HEK293 (cell line): ENCODE results near the gene GIT1.
A peak's percentile ranks its signal among the peaks of the same experiment; 100 is the strongest.

Experiments used
- ELK4 ChIP-seq: IDR thresholded peaks from 2 replicates; pipeline ENCODE4 v1.6.1; 2011; ENCODE audit warnings: mild to moderate bottlenecking, low read depth, low read length, borderline replicate concordance
- GFI1B ChIP-seq: fragments of 450-650 bp; formaldehyde crosslinking; IDR thresholded peaks from 2 replicates; pipeline ENCODE4 v1.5.1; 2016; ENCODE audit warnings: missing biosample characterization, missing genetic modification characterization
- GLI2 ChIP-seq: fragments of 450-650 bp; formaldehyde crosslinking; IDR thresholded peaks from 2 replicates; pipeline ENCODE4; 2017; ENCODE audit warnings: missing biosample characterization, missing genetic modification characterization, low read depth, borderline replicate concordance
- GLIS1 ChIP-seq: fragments of 450-650 bp; formaldehyde crosslinking; IDR thresholded peaks from 2 replicates; pipeline ENCODE4 v1.5.1; 2016; ENCODE audit warnings: missing biosample characterization, missing genetic modification characterization
- HOXD13 ChIP-seq: sonication (generic); formaldehyde crosslinking; IDR thresholded peaks from 2 replicates; pipeline ENCODE4 v1.8.0; 2022; ENCODE audit warnings: missing genetic modification reagents, borderline replicate concordance
- IKZF3 ChIP-seq: fragments of 450-650 bp; IDR thresholded peaks from 2 replicates; pipeline ENCODE4 v1.5.0; 2018; ENCODE audit warnings: missing biosample characterization, mild to moderate bottlenecking, missing genetic modification characterization, moderate library complexity
- KLF16 ChIP-seq: fragments of 450-650 bp; formaldehyde crosslinking; IDR thresholded peaks from 2 replicates; pipeline ENCODE4 v1.5.1; 2017; ENCODE audit warnings: missing biosample characterization, missing genetic modification characterization
- PRDM1 ChIP-seq: fragments of 450-650 bp; formaldehyde crosslinking; IDR thresholded peaks from 2 replicates; pipeline ENCODE4; 2016; ENCODE audit warnings: missing biosample characterization, missing genetic modification characterization
- PRDM10 ChIP-seq: fragments of 450-650 bp; formaldehyde crosslinking; IDR thresholded peaks from 2 replicates; pipeline ENCODE4 v1.5.1; 2016; ENCODE audit warnings: missing biosample characterization, missing genetic modification characterization
- SP7 ChIP-seq: fragments of 450-650 bp; formaldehyde crosslinking; IDR thresholded peaks from 2 replicates; pipeline ENCODE4 v1.5.1; 2016; ENCODE audit warnings: missing biosample characterization, missing genetic modification characterization
- TSHZ1 ChIP-seq: fragments of 450-650 bp; formaldehyde crosslinking; IDR thresholded peaks from 2 replicates; pipeline ENCODE4 v1.5.1; 2016; ENCODE audit warnings: missing biosample characterization, missing genetic modification characterization, borderline replicate concordance
- YY2 ChIP-seq: fragments of 450-650 bp; formaldehyde crosslinking; IDR thresholded peaks from 2 replicates; pipeline ENCODE4 v1.5.1; 2016; ENCODE audit warnings: missing biosample characterization, missing genetic modification characterization
- ZBTB21 ChIP-seq: fragments of 450-650 bp; formaldehyde crosslinking; IDR thresholded peaks from 2 replicates; pipeline ENCODE4 v1.5.1; 2017; ENCODE audit warnings: missing biosample characterization, missing genetic modification characterization
- ZNF2 ChIP-seq: fragments of 450-650 bp; formaldehyde crosslinking; IDR thresholded peaks from 2 replicates; pipeline ENCODE4 v1.5.1; 2016; ENCODE audit warnings: missing biosample characterization, missing genetic modification characterization
- ZNF214 ChIP-seq: fragments of 450-650 bp; formaldehyde crosslinking; IDR thresholded peaks from 2 replicates; pipeline ENCODE4 v1.5.1; 2017; ENCODE audit warnings: missing biosample characterization, mild to moderate bottlenecking, missing genetic modification characterization, borderline replicate concordance
- ZNF221 ChIP-seq: fragments of 450-650 bp; formaldehyde crosslinking; IDR thresholded peaks from 2 replicates; pipeline ENCODE4 v1.5.1; 2017; ENCODE audit warnings: missing biosample characterization, missing genetic modification characterization, borderline replicate concordance
- ZNF292 ChIP-seq: fragments of 450-650 bp; formaldehyde crosslinking; IDR thresholded peaks from 2 replicates; pipeline ENCODE4 v1.5.1; 2016; ENCODE audit warnings: low read depth, missing biosample characterization, missing genetic modification characterization, borderline replicate concordance
- ZNF335 ChIP-seq: fragments of 450-650 bp; formaldehyde crosslinking; conservative IDR thresholded peaks from 2 replicates; pipeline ENCODE4 v1.5.1; 2016; ENCODE audit warnings: missing biosample characterization, missing genetic modification characterization
- ZNF391 ChIP-seq: fragments of 450-650 bp; formaldehyde crosslinking; IDR thresholded peaks from 2 replicates; pipeline ENCODE4 v1.5.1; 2016; ENCODE audit warnings: low read depth, missing biosample characterization, missing genetic modification characterization, borderline replicate concordance
- ZNF404 ChIP-seq: fragments of 450-650 bp; formaldehyde crosslinking; IDR thresholded peaks from 2 replicates; pipeline ENCODE4 v1.5.1; 2017; ENCODE audit warnings: missing biosample characterization, missing genetic modification characterization
- ZNF433 ChIP-seq: fragments of 450-650 bp; formaldehyde crosslinking; IDR thresholded peaks from 2 replicates; pipeline ENCODE4 v1.5.1; 2016; ENCODE audit warnings: missing biosample characterization, missing genetic modification characterization, low read depth
- ZNF560 ChIP-seq: fragments of 450-650 bp; formaldehyde crosslinking; IDR thresholded peaks from 2 replicates; pipeline ENCODE4 v1.5.1; 2017; ENCODE audit warnings: missing biosample characterization, missing genetic modification characterization, borderline replicate concordance
- ZNF670 ChIP-seq: fragments of 450-650 bp; formaldehyde crosslinking; IDR thresholded peaks from 2 replicates; pipeline ENCODE4 v1.5.1; 2016; ENCODE audit warnings: missing biosample characterization, missing genetic modification characterization, low read depth
- ZNF837 ChIP-seq: fragments of 450-650 bp; formaldehyde crosslinking; IDR thresholded peaks from 2 replicates; pipeline ENCODE4 v1.5.1; 2016; ENCODE audit warnings: missing biosample characterization, missing genetic modification characterization
- ZSCAN16 ChIP-seq: fragments of 450-650 bp; formaldehyde crosslinking; IDR thresholded peaks from 2 replicates; pipeline ENCODE4 v1.5.1; 2016; ENCODE audit warnings: missing biosample characterization, missing genetic modification characterization
- TF ChIP-seq, protein P1 (sequence below): fragments of 450-650 bp; formaldehyde crosslinking; IDR thresholded peaks from 2 replicates; pipeline ENCODE4 v1.5.1; 2016; ENCODE audit warnings: missing biosample characterization, missing genetic modification characterization
- TF ChIP-seq, protein P2 (sequence below): fragments of 450-650 bp; formaldehyde crosslinking; IDR thresholded peaks from 2 replicates; pipeline ENCODE4 v1.5.1; 2016; ENCODE audit warnings: missing biosample characterization, missing genetic modification characterization

The GIT1 gene

DNA sequence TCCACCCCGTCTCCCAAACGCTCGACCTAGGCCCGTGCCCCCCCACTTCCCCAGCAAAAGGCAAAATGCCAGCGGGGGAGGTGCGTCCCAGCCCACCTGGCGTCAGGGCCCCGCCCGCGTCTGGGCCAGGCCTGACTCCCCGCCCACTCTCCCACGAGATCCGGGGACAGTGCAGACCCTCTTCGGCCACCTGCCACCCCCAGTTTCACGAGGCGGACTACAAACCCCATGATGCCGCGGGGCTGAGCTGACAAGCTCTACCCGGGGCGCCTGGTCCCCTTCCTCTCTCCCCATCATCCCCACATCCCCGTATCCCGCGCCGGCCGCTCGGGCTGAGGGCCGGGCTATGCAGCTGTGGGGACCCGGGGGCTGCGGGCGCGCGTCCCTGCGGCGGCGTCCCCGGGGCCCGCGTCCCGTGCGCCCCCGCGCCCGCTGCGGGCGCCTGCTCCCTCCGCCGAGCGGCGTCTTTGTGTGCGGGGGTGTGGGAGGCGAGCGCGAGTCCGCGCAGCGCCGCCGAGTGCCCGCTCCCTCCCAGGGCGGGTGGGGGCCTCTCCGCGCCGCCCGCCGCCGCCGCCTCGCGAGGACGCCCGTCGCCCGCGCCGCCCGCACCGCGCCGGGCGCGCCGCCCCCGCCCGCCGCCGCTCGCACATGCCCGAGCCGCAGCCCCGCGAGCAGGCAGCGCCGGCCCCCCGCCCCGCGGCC, 3.6 kb upstream of the GIT1 start, which contains the start of gene ANKRD13B (continued):
- TF ChIP-seq ZNF2 (tag by site-specific recombination) (peak; percentile 16; the same call in 1 of the 2 replicates), IKZF3 (tag by site-specific recombination) (no peak), YY2 (tag by site-specific recombination) (no peak), HOXD13 (CRISPR knock-in tag) (no peak), GLIS1 (tag by site-specific recombination) (peak; percentile 52), PRDM1 (tag by site-specific recombination) (no peak), GFI1B (tag by site-specific recombination) (no peak), ZNF433 (no peak), ZNF335 (tag by site-specific recombination) (peak; percentile 92), ELK4 (no peak), ZNF292 (no peak), ZNF670 (no peak), ZNF221 (tag by site-specific recombination) (no peak), ZNF404 (tag by site-specific recombination) (no peak), ZNF837 (tag by site-specific recombination) (no peak), GLI2 (tag by site-specific recombination) (no peak), ZSCAN16 (tag by site-specific recombination) (no peak), KLF16 (tag by site-specific recombination) (peak; percentile 56; the same call in 1 of the 2 replicates), ZNF214 (tag by site-specific recombination) (no peak), ZNF560 (tag by site-specific recombination) (no peak), ZNF391 (no peak), PRDM10 (tag by site-specific recombination) (no peak), TSHZ1 (tag by site-specific recombination) (no peak; the same call in 1 of the 2 replicates), SP7 (tag by site-specific recombination) (peak; percentile 32), ZBTB21 (no peak)
- TF ChIP-seq, protein P1, sequence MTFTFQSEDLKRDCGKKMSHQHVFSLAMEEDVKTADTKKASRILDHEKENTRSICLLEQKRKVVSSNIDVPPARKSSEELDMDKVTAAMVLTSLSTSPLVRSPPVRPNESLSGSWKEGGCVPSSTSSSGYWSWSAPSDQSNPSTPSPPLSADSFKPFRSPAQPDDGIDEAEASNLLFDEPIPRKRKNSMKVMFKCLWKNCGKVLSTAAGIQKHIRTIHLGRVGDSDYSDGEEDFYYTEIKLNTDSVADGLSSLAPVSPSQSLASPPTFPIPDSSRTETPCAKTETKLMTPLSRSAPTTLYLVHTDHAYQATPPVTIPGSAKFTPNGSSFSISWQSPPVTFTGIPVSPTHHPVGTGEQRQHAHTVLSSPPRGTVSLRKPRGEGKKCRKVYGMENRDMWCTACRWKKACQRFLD (tag by site-specific recombination), result no peak
- TF ChIP-seq, protein P2, sequence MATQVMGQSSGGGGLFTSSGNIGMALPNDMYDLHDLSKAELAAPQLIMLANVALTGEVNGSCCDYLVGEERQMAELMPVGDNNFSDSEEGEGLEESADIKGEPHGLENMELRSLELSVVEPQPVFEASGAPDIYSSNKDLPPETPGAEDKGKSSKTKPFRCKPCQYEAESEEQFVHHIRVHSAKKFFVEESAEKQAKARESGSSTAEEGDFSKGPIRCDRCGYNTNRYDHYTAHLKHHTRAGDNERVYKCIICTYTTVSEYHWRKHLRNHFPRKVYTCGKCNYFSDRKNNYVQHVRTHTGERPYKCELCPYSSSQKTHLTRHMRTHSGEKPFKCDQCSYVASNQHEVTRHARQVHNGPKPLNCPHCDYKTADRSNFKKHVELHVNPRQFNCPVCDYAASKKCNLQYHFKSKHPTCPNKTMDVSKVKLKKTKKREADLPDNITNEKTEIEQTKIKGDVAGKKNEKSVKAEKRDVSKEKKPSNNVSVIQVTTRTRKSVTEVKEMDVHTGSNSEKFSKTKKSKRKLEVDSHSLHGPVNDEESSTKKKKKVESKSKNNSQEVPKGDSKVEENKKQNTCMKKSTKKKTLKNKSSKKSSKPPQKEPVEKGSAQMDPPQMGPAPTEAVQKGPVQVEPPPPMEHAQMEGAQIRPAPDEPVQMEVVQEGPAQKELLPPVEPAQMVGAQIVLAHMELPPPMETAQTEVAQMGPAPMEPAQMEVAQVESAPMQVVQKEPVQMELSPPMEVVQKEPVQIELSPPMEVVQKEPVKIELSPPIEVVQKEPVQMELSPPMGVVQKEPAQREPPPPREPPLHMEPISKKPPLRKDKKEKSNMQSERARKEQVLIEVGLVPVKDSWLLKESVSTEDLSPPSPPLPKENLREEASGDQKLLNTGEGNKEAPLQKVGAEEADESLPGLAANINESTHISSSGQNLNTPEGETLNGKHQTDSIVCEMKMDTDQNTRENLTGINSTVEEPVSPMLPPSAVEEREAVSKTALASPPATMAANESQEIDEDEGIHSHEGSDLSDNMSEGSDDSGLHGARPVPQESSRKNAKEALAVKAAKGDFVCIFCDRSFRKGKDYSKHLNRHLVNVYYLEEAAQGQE (tag by site-specific recombination), result no peak
